Neural progenitor cell (in vitro differentiated cells): ENCODE measurements around the gene CLEC18C.
"Not testable (repeated sequence)": the region's sequence is repeated elsewhere in the genome, so short reads cannot be mapped to it uniquely, and the experiment has no call there.

Experiments used
- EZH2 ChIP-seq: fragments of 200-600 bp; sonication (generic); IDR thresholded peaks from 2 replicates; pipeline ENCODE4 v1.6.1; 2017; ENCODE audit warnings: antibody characterized with exemption, mild to moderate bottlenecking, moderate library complexity
- TF ChIP-seq, protein P1 (sequence below): fragments of 200-600 bp; sonication (generic); IDR thresholded peaks from 2 replicates; pipeline ENCODE4 v1.5.1; 2017; ENCODE audit warnings: antibody characterized with exemption, mild to moderate bottlenecking

- TF ChIP-seq, protein P1, sequence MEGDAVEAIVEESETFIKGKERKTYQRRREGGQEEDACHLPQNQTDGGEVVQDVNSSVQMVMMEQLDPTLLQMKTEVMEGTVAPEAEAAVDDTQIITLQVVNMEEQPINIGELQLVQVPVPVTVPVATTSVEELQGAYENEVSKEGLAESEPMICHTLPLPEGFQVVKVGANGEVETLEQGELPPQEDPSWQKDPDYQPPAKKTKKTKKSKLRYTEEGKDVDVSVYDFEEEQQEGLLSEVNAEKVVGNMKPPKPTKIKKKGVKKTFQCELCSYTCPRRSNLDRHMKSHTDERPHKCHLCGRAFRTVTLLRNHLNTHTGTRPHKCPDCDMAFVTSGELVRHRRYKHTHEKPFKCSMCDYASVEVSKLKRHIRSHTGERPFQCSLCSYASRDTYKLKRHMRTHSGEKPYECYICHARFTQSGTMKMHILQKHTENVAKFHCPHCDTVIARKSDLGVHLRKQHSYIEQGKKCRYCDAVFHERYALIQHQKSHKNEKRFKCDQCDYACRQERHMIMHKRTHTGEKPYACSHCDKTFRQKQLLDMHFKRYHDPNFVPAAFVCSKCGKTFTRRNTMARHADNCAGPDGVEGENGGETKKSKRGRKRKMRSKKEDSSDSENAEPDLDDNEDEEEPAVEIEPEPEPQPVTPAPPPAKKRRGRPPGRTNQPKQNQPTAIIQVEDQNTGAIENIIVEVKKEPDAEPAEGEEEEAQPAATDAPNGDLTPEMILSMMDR = not testable (repeated sequence)
- TF ChIP-seq EZH2 = not testable (repeated sequence)
These were observed 50.5 kb downstream of the CLEC18C start for GRCh38 chr16:70223971-70224513.
